AG09309 (cell line): ENCODE measurements around the gene MAGEF1.

ENCODE experiments used
- DNase-seq: peaks from one replicate; pipeline ENCODE4 v3.0.0-alpha.2; 2010; ENCODE audit warnings: low read depth
- H3K4me3 ChIP-seq: 2 replicates; pipeline ENCODE4 v1.5.1; 2011; ENCODE audit warnings: mild to moderate bottlenecking, low read depth, low read length, moderate library complexity; ENCODE audit not compliant: control insufficient read depth
- TF ChIP-seq, protein P1 (sequence below): IDR thresholded peaks from 2 replicates; pipeline ENCODE4 v1.5.1; 2011; ENCODE audit warnings: mild to moderate bottlenecking, low read depth, low read length, inconsistent platforms; ENCODE audit not compliant: insufficient read depth, control insufficient read depth; ENCODE audit errors: missing control alignments

The MAGEF1 gene

GRCh38 chr3:184711493-184712247 is at the start of gene MAGEF1:
Gene MAGEF1 (minus strand): TSS chr3:184712064. CDS start chr3:184711821, 243 bp downstream.
- DNase-seq: peak; percentile 43
- TF ChIP-seq, protein P1, sequence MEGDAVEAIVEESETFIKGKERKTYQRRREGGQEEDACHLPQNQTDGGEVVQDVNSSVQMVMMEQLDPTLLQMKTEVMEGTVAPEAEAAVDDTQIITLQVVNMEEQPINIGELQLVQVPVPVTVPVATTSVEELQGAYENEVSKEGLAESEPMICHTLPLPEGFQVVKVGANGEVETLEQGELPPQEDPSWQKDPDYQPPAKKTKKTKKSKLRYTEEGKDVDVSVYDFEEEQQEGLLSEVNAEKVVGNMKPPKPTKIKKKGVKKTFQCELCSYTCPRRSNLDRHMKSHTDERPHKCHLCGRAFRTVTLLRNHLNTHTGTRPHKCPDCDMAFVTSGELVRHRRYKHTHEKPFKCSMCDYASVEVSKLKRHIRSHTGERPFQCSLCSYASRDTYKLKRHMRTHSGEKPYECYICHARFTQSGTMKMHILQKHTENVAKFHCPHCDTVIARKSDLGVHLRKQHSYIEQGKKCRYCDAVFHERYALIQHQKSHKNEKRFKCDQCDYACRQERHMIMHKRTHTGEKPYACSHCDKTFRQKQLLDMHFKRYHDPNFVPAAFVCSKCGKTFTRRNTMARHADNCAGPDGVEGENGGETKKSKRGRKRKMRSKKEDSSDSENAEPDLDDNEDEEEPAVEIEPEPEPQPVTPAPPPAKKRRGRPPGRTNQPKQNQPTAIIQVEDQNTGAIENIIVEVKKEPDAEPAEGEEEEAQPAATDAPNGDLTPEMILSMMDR: no peak
- peak within 1 kb of the TSS; percentile 95 for H3K4me3 ChIP-seq

DNA sequence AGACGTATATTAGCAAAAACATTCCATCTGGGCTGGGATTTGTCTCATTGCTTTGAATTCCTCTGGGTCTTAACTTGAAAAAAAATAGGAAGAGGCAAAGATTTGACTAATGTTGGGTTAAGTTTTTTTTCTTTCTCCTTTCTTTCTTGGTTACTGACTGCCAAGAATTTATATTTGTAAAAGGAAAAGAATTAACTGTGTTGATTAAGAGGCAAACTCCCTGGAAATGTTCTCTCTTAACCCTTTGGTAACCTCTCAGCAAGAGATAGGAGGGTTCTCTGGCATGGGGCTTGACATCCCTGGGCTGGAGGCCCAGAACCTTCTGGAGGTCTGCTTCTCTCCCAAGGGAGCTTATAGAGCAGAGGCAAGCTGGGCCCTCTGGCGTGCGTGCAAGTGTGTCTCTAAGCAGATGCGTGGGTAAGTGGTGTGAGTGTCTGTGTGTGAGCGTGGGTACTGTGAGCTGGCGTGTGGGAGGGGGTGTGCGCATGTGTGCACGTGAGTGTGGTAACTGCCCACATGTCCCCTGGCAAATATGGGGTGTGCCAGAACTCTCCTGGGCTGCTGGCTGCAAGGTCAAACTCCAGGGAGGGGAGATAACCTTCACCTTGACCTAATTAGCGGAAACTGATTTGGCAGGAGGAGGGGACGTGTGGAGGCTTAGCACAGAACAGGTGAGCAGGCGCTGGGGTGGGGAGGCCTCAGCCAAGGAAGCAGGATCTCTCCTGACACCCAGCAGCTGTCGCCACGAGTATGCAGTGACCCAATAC is 49.4 kb upstream of the MAGEF1 start:
- no peak for DNase-seq
- no peak overlapping the region for H3K4me3 ChIP-seq
- TF ChIP-seq, protein P1: no peak

GRCh38 chr3:184760337-184761074 is 48.6 kb upstream of the MAGEF1 start:
- H3K4me3 ChIP-seq: no peak overlapping the region
- DNase-seq: no peak
- TF ChIP-seq, protein P1: no peak

GRCh38 chr3:184759666-184760200 is 47.9 kb upstream of the MAGEF1 start:
- H3K4me3 ChIP-seq: no peak overlapping the region
- TF ChIP-seq, protein P1: no peak
- DNase-seq: no peak

DNA sequence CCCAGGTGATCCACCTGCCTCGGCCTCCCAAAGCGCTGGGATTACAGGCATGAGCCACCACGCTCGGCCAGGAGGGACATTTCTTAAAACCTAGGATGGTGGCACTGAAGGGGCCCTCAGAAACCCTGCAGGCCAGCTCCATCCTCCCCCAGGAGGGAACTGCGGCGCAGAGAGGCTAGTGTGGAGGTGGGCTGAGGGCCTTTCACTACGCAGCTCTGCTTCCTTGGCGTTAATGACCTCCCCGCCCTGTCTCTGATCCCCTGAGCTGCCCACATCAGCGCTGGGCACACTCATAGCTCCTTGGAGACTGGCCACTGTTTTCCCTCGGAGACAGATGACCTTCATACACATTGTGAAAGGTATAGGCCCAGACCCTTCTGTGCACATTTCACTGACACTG is 46.2 kb upstream of the MAGEF1 start:
- H3K4me3 ChIP-seq: no peak overlapping the region

GRCh38 chr3:184757022-184757651 is 45.3 kb upstream of the MAGEF1 start:
- DNase-seq: peak; percentile 75
- no peak overlapping the region; the same call in 1 of the 2 replicates for H3K4me3 ChIP-seq
- TF ChIP-seq, protein P1: no peak

More for the DNA sequence above, 46.2 kb upstream of the MAGEF1 start:
- DNase-seq: no peak
- TF ChIP-seq, protein P1: no peak
